Kidney epithelial cell (primary cell): ENCODE results near the gene PLD3. TPM values are rescaled to one million over a fixed set of nuclear protein-coding genes. Genes with fewer than 3 reads are reported as not detected.

Source experiments
- DNase-seq: peaks from one replicate; pipeline ENCODE4 v3.0.0-alpha.2; 2010; ENCODE audit warnings: low read depth
- H3K27me3 ChIP-seq: 2 replicates; pipeline ENCODE4 v1.6.0; 2011; ENCODE audit warnings: low read length; ENCODE audit not compliant: control insufficient read depth, insufficient read depth
- H3K36me3 ChIP-seq: 2 replicates; pipeline ENCODE4 v1.5.1; 2011; ENCODE audit warnings: low read length; ENCODE audit not compliant: control insufficient read depth, insufficient read depth
- H3K4me3 ChIP-seq: 2 replicates; pipeline ENCODE4 v1.5.1; 2011; ENCODE audit warnings: low read depth, mild to moderate bottlenecking, control low read depth, low read length
- CTCF ChIP-seq: IDR thresholded peaks from 2 replicates; pipeline ENCODE4 v1.5.1; 2011; ENCODE audit warnings: mild to moderate bottlenecking, moderate library complexity, low read length, control low read depth, inconsistent platforms; ENCODE audit not compliant: insufficient read depth, poor library complexity, severe bottlenecking
- total RNA-seq: library from RNA; depleted of rRNA; stranded (reverse); fragments of >200 nt; gene quantifications from 2 replicates; pipeline ENCODE4 v1.2.3, GENCODE V29; 2015

Gene PLD3
- total RNA-seq, 1 donor from 2014 or later, result 350 TPM

GRCh38 chr19:40317338-40317737 lies 31.2 kb upstream of the PLD3 start:
- Histone ChIP-seq H3K36me3 (peaks cover 1% of the 10 kb centered on the region), H3K27me3 (no peaks in the 10 kb centered on the region), H3K4me3 (no peak overlapping the region)
- no peak for DNase-seq
- TF ChIP-seq CTCF, result no peak

DNA sequence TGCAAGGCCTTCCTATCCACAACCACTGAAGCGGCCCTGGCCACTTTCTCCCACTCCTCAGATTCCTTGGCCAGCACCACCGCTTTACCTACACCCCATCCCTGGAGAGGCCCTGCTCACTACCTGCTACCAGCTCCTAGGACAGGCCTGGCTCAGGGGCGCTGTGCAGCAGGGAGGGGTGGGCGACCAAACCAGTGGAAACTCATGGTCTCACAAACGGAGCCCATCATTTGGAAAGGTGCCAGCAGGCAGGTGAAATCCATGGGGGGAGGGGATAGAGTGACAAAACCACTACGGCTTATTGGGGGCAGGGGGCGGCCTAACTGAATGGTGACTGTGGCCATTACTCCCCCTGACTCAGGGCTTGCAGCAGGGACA lies 27.9 kb upstream of the PLD3 start:
- no peak for DNase-seq
- Histone ChIP-seq H3K4me3 (no peak overlapping the region), H3K27me3 (no peaks in the 10 kb centered on the region), H3K36me3 (peaks cover 1% of the 10 kb centered on the region)
- no peak for TF ChIP-seq CTCF

- H3K27me3 ChIP-seq, result no peaks in the 10 kb centered on the region
- H3K4me3 ChIP-seq, result no peak overlapping the region
- H3K36me3 ChIP-seq, result peaks cover 1% of the 10 kb centered on the region
- DNase-seq, result no peak
- no peak for TF ChIP-seq CTCF
Measured at GRCh38 chr19:40321076-40321475, 27.4 kb upstream of the PLD3 start.

DNA sequence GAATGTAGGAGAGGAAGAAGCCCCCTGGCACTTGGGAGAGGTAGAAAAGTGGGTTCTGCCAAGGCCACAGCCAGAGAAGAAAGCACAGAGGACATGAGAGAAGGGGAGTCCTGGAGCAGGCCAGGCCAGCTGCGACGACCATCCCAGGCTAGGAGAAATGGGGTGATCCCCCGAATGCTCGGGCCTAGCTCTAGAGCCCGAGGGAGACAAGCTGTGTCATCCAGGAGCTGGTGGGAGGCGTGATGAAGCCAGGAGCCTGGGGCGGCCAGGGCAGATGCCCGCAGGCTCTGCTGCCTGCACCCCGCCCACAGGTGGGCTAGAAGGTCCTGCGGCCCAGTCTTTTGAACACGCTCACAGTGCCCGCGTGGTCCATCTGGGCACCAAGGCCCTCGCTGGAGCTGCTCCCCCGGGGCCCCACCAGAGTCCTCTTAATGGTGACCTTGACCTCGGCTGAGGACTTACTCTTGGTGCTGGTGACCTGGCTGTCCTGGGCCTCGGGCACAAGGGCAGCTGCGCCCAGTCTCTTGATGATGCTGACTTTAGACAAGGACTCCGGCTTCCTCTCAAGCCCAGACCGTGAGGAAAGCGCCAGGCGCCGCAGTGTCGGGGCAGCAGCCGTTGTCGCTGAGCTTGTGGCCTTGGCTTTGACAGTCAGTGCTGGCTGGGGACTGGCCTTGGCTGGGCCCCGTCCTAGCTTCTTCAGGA lies 26.8 kb upstream of the PLD3 start:
- TF ChIP-seq CTCF, result no peak
- DNase-seq, result no peak
- Histone ChIP-seq H3K36me3 (peaks cover 1% of the 10 kb centered on the region), H3K27me3 (no peaks in the 10 kb centered on the region), H3K4me3 (no peak overlapping the region)

DNA sequence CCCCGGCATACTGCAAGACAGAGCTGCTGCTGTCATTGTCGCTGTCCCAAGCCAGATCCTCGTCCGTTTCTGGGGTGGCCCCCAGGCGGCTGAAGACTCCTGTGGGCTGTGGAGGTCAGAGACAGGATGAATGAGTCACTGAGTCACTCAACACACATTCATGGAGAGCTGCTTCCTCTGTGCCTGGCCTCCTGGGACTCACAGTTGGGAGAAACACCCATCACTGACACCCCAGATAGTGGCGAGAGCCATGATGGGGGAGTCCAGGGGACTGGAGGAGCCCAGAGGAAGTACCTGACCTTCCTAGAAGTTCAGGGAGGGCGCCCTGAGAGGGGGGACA lies 26.3 kb upstream of the PLD3 start:
- no peak for DNase-seq
- Histone ChIP-seq H3K27me3 (no peaks in the 10 kb centered on the region), H3K36me3 (peaks cover 1% of the 10 kb centered on the region), H3K4me3 (no peak overlapping the region)
- TF ChIP-seq CTCF, result no peak

DNA sequence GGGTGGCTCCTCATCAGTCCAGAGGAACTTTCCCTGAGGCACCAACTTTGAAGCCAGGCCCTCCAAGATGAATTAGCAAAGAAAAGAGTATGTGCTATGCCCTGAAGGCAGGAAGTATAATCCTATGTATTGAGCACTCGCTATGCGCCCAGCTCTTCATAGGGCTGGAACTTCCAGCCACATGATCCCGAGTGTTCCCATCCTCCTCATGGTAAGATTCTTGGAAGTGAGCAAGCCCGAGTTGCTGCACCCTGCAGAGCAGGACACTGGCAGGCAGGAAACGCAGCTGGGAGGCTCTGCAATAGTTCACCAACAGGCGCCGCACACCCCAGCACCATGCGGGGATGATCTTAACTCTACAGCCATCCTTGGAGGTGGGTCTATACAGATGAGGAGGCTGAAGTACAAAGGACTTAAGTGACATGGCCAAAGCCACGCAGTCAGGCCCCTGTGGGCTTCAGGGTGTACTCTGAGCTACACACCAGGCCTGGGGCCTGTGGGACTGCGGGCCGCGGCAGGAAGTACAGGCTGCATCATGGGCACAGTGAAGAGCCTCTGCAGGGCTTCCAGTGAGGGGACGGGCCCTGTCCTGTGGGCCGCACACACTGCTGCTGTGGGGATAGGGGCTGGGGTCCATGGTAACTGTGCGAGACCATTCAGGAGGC lies 25.4 kb upstream of the PLD3 start:
- DNase-seq, result no peak
- no peaks in the 10 kb centered on the region for H3K27me3 ChIP-seq
- peaks cover 1% of the 10 kb centered on the region for H3K36me3 ChIP-seq
- TF ChIP-seq CTCF, result no peak
- no peak overlapping the region for H3K4me3 ChIP-seq
